VCaP (cell line): ENCODE measurements around the gene ACACB.
A peak's percentile ranks its signal among the peaks of the same experiment; 100 is the strongest.

Source experiments
- H3K27ac ChIP-seq: fragments of 450-650 bp; 2 replicates; pipeline ENCODE4 v1.5.1; 2017
- TF ChIP-seq, protein P1 (sequence below): fragments of 450-650 bp; conservative IDR thresholded peaks from 2 replicates; pipeline ENCODE4 v1.5.1; 2017; ENCODE audit warnings: mild to moderate bottlenecking, moderate library complexity

The ACACB gene

DNA sequence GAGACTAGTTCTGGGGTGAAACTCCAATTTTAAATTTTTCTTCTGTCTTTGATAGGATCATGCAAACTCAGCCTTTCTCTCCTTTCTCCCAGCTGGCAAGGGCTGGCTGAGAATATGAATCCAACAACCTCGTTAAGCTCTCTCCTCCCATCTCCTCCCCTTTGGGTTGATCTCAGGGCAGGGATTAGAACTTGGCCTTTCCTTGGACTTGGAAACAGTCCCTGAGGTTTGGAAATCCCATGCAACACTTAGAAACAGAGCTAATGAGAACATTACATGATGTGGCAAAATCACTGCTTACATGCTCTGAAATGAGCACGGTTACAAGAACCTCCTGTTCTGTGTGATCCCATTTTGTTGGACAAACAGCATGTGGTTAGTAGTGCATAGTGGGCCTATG, 31.6 kb downstream of the ACACB start:
- H3K27ac ChIP-seq, result no peak overlapping the region
- TF ChIP-seq, protein P1, sequence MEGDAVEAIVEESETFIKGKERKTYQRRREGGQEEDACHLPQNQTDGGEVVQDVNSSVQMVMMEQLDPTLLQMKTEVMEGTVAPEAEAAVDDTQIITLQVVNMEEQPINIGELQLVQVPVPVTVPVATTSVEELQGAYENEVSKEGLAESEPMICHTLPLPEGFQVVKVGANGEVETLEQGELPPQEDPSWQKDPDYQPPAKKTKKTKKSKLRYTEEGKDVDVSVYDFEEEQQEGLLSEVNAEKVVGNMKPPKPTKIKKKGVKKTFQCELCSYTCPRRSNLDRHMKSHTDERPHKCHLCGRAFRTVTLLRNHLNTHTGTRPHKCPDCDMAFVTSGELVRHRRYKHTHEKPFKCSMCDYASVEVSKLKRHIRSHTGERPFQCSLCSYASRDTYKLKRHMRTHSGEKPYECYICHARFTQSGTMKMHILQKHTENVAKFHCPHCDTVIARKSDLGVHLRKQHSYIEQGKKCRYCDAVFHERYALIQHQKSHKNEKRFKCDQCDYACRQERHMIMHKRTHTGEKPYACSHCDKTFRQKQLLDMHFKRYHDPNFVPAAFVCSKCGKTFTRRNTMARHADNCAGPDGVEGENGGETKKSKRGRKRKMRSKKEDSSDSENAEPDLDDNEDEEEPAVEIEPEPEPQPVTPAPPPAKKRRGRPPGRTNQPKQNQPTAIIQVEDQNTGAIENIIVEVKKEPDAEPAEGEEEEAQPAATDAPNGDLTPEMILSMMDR, result no peak

DNA sequence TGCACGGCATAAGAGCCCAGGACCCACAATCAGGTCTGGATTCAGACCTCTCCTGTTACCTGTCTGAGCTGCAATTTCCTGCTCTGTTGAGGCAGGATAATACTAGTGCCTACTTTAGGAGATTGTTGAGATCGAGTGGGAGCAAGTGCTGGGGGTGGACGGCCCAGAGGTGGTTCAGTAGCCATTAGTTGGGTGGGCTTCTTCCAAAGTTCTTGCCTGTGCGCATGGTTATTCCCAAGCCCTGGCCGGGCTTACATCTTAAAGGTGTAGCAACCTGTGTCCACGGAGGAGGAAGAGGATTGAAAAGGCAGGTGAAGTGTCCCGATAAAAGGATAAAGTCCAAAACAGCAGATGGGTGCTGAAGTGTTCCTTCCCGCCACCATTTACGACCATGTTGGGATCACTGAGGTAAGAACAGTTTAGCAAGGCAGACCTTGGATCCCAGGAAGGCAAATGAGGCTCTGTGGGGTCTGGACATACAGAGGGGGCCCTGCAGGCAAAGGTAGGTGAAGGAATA, 33.8 kb downstream of the ACACB start:
- H3K27ac ChIP-seq, result no peak overlapping the region
- TF ChIP-seq, protein P1, result no peak

GRCh38 chr12:109151457-109151856, 35.1 kb downstream of the ACACB start:
- TF ChIP-seq, protein P1, result no peak
- no peak overlapping the region for H3K27ac ChIP-seq

- H3K27ac ChIP-seq, result peak overlapping the region; percentile 74
- TF ChIP-seq, protein P1, result no peak
Observed at GRCh38 chr12:109153821-109154441, 37.5 kb downstream of the ACACB start.

GRCh38 chr12:109154451-109155438, 38.4 kb downstream of the ACACB start:
- TF ChIP-seq, protein P1, result 0 out of 2 replicates have a peak, but pooled peaks have one; percentile 15
- peak overlapping the region; percentile 74 for H3K27ac ChIP-seq

- no peak overlapping the region for H3K27ac ChIP-seq
- TF ChIP-seq, protein P1, result no peak
Observed at GRCh38 chr12:109156036-109156435, 39.6 kb downstream of the ACACB start.

DNA sequence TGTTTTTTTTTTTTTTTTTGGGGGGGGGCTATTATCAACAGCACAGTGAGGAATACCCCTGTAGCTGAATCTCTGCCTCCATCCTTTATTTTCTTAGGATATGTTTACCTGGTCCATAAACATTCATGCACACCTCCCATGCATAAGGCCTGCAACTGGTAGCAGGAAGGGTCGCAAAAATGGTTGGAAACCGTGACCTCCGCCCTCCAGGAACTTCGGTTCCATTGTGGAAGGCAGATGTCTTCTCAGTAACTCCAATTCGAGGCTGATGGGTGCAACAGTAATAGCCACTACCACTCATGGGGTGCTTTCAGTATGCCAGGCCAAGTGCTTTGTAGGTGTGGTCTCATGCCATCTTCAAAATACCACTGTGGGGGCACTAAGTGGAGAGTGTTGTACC, 40.2 kb downstream of the ACACB start:
- TF ChIP-seq, protein P1, result no peak
- H3K27ac ChIP-seq, result no peak overlapping the region
